Prostate gland (tissue), 1 donor: ENCODE measurements around the gene DRC7.

Experiments
- POLR2A ChIP-seq: fragments of 450-650 bp; IDR thresholded peaks from one replicate; pipeline ENCODE4 v1.6.1; 2016; ENCODE audit warnings: antibody characterized with exemption, mild to moderate bottlenecking
- POLR2AphosphoS5 ChIP-seq: sonication (generic); formaldehyde crosslinking; IDR thresholded peaks from one replicate; pipeline ENCODE4 v1.6.1; 2017; ENCODE audit warnings: antibody characterized with exemption

- TF ChIP-seq POLR2A (no peak), POLR2AphosphoS5 (no peak)
Measured at GRCh38 chr16:57725151-57725550, 30.5 kb downstream of the DRC7 start.
